Ramos (cell line): ENCODE measurements around the gene SF1.

Experiments used
- in situ Hi-C: fragments of 300-500 bp; cut with MboI; formaldehyde crosslinking; loops from one replicate; pipeline ENCODE4 v1.14.3; 2022; ENCODE audit warnings: low sequenced_read_pairs; ENCODE audit not compliant: unreplicated experiment

SF1 gene

GRCh38 chr11:64715110-64715509, 63.2 kb downstream of the SF1 start:
- in situ Hi-C loops, result no loop called here

GRCh38 chr11:64714666-64715065, 63.7 kb downstream of the SF1 start:
- in situ Hi-C loops, result no loop called here
